Activated naive CD4-positive, alpha-beta T cell treated with anti-CD3 and anti-CD28 coated beads, Interleukin-2, amount 10 ng/mL, durations not matched to agents 7 days and 5 days (primary cell): ENCODE results near the gene ARHGAP4.

Source experiments
- CTCF ChIA-PET: fragments of 350-600 bp; sonication (Branson Sonifier 250); formaldehyde crosslinking; loops from one replicate; lab custom pipeline; 2021; ENCODE audit warnings: antibody characterized with exemption; lab: Charles Lee
- DNase-seq: peaks from one replicate; pipeline ENCODE4 v3.0.0-alpha.2; 2020
- H3K27ac Mint-ChIP-seq: one replicate; pipeline ENCODE4 v1.8.0; 2021; ENCODE audit warnings: mild to moderate bottlenecking, moderate library complexity, mixed read lengths
- H3K27me3 Mint-ChIP-seq: one replicate; pipeline ENCODE4 v1.8.0; 2021; ENCODE audit warnings: mild to moderate bottlenecking, mixed read lengths
- H3K36me3 Mint-ChIP-seq: one replicate; pipeline ENCODE4 v1.8.0; 2021; ENCODE audit warnings: mixed read lengths
- H3K4me1 Mint-ChIP-seq: one replicate; pipeline ENCODE4 v1.8.0; 2021; ENCODE audit warnings: mixed read lengths
- H3K4me3 Mint-ChIP-seq: one replicate; pipeline ENCODE4 v1.8.0; 2021; ENCODE audit warnings: mild to moderate bottlenecking, moderate library complexity, mixed read lengths
- H3K9me3 Mint-ChIP-seq: one replicate; pipeline ENCODE4 v1.8.0; 2021; ENCODE audit warnings: mixed read lengths

The ARHGAP4 gene

GRCh38 chrX:153932220-153932915 is 6.3 kb upstream of the ARHGAP4 start:
- Mint-ChIP-seq H3K4me1 (peaks cover 39% of the 10 kb centered on the region), H3K27me3 (no peaks in the 10 kb centered on the region), H3K27ac (no peak overlapping the region), H3K9me3 (no peaks in the 10 kb centered on the region), H3K36me3 (peaks cover 12% of the 10 kb centered on the region), H3K4me3 (no peak overlapping the region)
- no peak for DNase-seq
- CTCF ChIA-PET = interaction anchor here (2.2 to 14.7 kb wide), 2 partner anchors 8 to 16 kb away, joined by 7 to 241 read pairs; partner anchors contain the start of gene RENBP

GRCh38 chrX:153931748-153932147 is 5.7 kb upstream of the ARHGAP4 start:
- Mint-ChIP-seq H3K27ac (no peak overlapping the region), H3K9me3 (no peaks in the 10 kb centered on the region), H3K27me3 (no peaks in the 10 kb centered on the region), H3K4me3 (no peak overlapping the region), H3K4me1 (peaks cover 39% of the 10 kb centered on the region), H3K36me3 (peaks cover 12% of the 10 kb centered on the region)
- CTCF ChIA-PET = interaction anchor here (14.7 kb wide), 1 partner anchor 16 kb away, joined by 241 read pairs; the partner anchor contains the start of gene RENBP
- DNase-seq = no peak

GRCh38 chrX:153931151-153931550 is 5.1 kb upstream of the ARHGAP4 start:
- Mint-ChIP-seq H3K36me3 (peaks cover 12% of the 10 kb centered on the region), H3K4me1 (peaks cover 37% of the 10 kb centered on the region), H3K27me3 (no peaks in the 10 kb centered on the region), H3K27ac (peak overlapping the region; percentile 3), H3K9me3 (no peaks in the 10 kb centered on the region), H3K4me3 (no peak overlapping the region)
- DNase-seq = no peak
- CTCF ChIA-PET = interaction anchor here (14.7 kb wide), 1 partner anchor 17 kb away, joined by 241 read pairs; the partner anchor contains the start of gene RENBP

GRCh38 chrX:153930011-153930910 is 4.2 kb upstream of the ARHGAP4 start:
- H3K27me3 Mint-ChIP-seq = no peaks in the 10 kb centered on the region
- peak overlapping the region; percentile 26 for H3K4me3 Mint-ChIP-seq
- H3K36me3 Mint-ChIP-seq = peaks cover 16% of the 10 kb centered on the region
- DNase-seq = no peak
- CTCF ChIA-PET = interaction anchor here (14.7 kb wide), 1 partner anchor 18 kb away, joined by 241 read pairs; the partner anchor contains the start of gene RENBP
- peak overlapping the region; percentile 52 for H3K27ac Mint-ChIP-seq
- H3K9me3 Mint-ChIP-seq = no peaks in the 10 kb centered on the region
- H3K4me1 Mint-ChIP-seq = peaks cover 33% of the 10 kb centered on the region

- H3K4me3 Mint-ChIP-seq = peak overlapping the region; percentile 94
- no peak for DNase-seq
- peak overlapping the region; percentile 37 for H3K27ac Mint-ChIP-seq
- CTCF ChIA-PET = interaction anchor here (14.7 kb wide), 1 partner anchor 19 kb away, joined by 241 read pairs; the partner anchor contains the start of gene RENBP
- H3K4me1 Mint-ChIP-seq = peaks cover 33% of the 10 kb centered on the region
- H3K9me3 Mint-ChIP-seq = no peaks in the 10 kb centered on the region
- peaks cover 21% of the 10 kb centered on the region for H3K36me3 Mint-ChIP-seq
- H3K27me3 Mint-ChIP-seq = no peaks in the 10 kb centered on the region
Observed at GRCh38 chrX:153929576-153929975, 3.5 kb upstream of the ARHGAP4 start.

GRCh38 chrX:153928846-153929245 is 2.8 kb upstream of the ARHGAP4 start:
- H3K27ac Mint-ChIP-seq = peak overlapping the region; percentile 97
- H3K36me3 Mint-ChIP-seq = peaks cover 28% of the 10 kb centered on the region
- no peaks in the 10 kb centered on the region for H3K9me3 Mint-ChIP-seq
- no peak for DNase-seq
- CTCF ChIA-PET = interaction anchor here (14.7 kb wide), 1 partner anchor 19 kb away, joined by 241 read pairs; the partner anchor contains the start of gene RENBP
- peak overlapping the region; percentile 94 for H3K4me3 Mint-ChIP-seq
- H3K4me1 Mint-ChIP-seq = peaks cover 32% of the 10 kb centered on the region
- H3K27me3 Mint-ChIP-seq = no peaks in the 10 kb centered on the region

GRCh38 chrX:153927922-153928760 is 2.1 kb upstream of the ARHGAP4 start:
- DNase-seq = peak; percentile 94
- CTCF ChIA-PET = interaction anchor here (14.7 kb wide), 1 partner anchor 20 kb away, joined by 241 read pairs; the partner anchor contains the start of gene RENBP
- peak overlapping the region; percentile 94 for H3K4me3 Mint-ChIP-seq
- peaks cover 35% of the 10 kb centered on the region for H3K4me1 Mint-ChIP-seq
- no peaks in the 10 kb centered on the region for H3K27me3 Mint-ChIP-seq
- peaks cover 28% of the 10 kb centered on the region for H3K36me3 Mint-ChIP-seq
- H3K27ac Mint-ChIP-seq = peak overlapping the region; percentile 99
- no peaks in the 10 kb centered on the region for H3K9me3 Mint-ChIP-seq

- H3K4me1 Mint-ChIP-seq = peaks cover 36% of the 10 kb centered on the region
- DNase-seq = no peak
- H3K27me3 Mint-ChIP-seq = no peaks in the 10 kb centered on the region
- CTCF ChIA-PET = interaction anchor here (14.7 kb wide), 1 partner anchor 21 kb away, joined by 241 read pairs; the partner anchor contains the start of gene RENBP
- peak overlapping the region; percentile 86 for H3K4me3 Mint-ChIP-seq
- H3K9me3 Mint-ChIP-seq = no peaks in the 10 kb centered on the region
- peak overlapping the region; percentile 99 for H3K27ac Mint-ChIP-seq
- H3K36me3 Mint-ChIP-seq = peaks cover 29% of the 10 kb centered on the region
Observed at GRCh38 chrX:153927672-153927921, 1.5 kb upstream of the ARHGAP4 start.

- H3K27me3 Mint-ChIP-seq = no peaks in the 10 kb centered on the region
- peak overlapping the region; percentile 99 for H3K27ac Mint-ChIP-seq
- CTCF ChIA-PET = interaction anchor here (14.7 kb wide), 1 partner anchor 21 kb away, joined by 241 read pairs; the partner anchor contains the start of gene RENBP
- no peaks in the 10 kb centered on the region for H3K9me3 Mint-ChIP-seq
- peaks cover 41% of the 10 kb centered on the region for H3K4me1 Mint-ChIP-seq
- peak; percentile 85 for DNase-seq
- H3K36me3 Mint-ChIP-seq = peaks cover 35% of the 10 kb centered on the region
- peak overlapping the region; percentile 86 for H3K4me3 Mint-ChIP-seq
Observed at GRCh38 chrX:153926858-153927671, 1.0 kb upstream of the ARHGAP4 start.

- peak overlapping the region; percentile 86 for H3K4me3 Mint-ChIP-seq
- CTCF ChIA-PET = interaction anchor here (14.7 kb wide), 1 partner anchor 22 kb away, joined by 241 read pairs; the partner anchor contains the start of gene RENBP
- no peaks in the 10 kb centered on the region for H3K9me3 Mint-ChIP-seq
- peak overlapping the region; percentile 99 for H3K27ac Mint-ChIP-seq
- H3K27me3 Mint-ChIP-seq = no peaks in the 10 kb centered on the region
- DNase-seq = no peak
- peaks cover 41% of the 10 kb centered on the region for H3K4me1 Mint-ChIP-seq
- H3K36me3 Mint-ChIP-seq = peaks cover 34% of the 10 kb centered on the region
Observed at GRCh38 chrX:153926552-153926857, 441 bp upstream of the ARHGAP4 start.

GRCh38 chrX:153925387-153925738 is 701 bp downstream of the ARHGAP4 start:
- H3K4me3 Mint-ChIP-seq = peak overlapping the region; percentile 94
- no peak for DNase-seq
- no peaks in the 10 kb centered on the region for H3K9me3 Mint-ChIP-seq
- H3K4me1 Mint-ChIP-seq = peaks cover 32% of the 10 kb centered on the region
- CTCF ChIA-PET = interaction anchor here (1.1 to 14.7 kb wide), 3 partner anchors 8 to 49 kb away, joined by 3 to 241 read pairs (median 7); partner anchors contain the start of gene RENBP
- peaks cover 29% of the 10 kb centered on the region for H3K36me3 Mint-ChIP-seq
- peak overlapping the region; percentile 96 for H3K27ac Mint-ChIP-seq
- H3K27me3 Mint-ChIP-seq = no peaks in the 10 kb centered on the region

GRCh38 chrX:153924149-153924861 is 1.8 kb downstream of the ARHGAP4 start:
- Mint-ChIP-seq H3K9me3 (no peaks in the 10 kb centered on the region), H3K36me3 (peaks cover 36% of the 10 kb centered on the region), H3K4me3 (peak overlapping the region; percentile 94), H3K27me3 (no peaks in the 10 kb centered on the region), H3K4me1 (peaks cover 31% of the 10 kb centered on the region), H3K27ac (peak overlapping the region; percentile 96)
- CTCF ChIA-PET = interaction anchor here (0.7 to 14.7 kb wide), 7 partner anchors 9 to 115 kb away, joined by 3 to 241 read pairs (median 5); partner anchors contain the start of gene RENBP
- DNase-seq = peak; percentile 64
